Measurements from ENCODE around the gene ALK.

ALK gene

DNA sequence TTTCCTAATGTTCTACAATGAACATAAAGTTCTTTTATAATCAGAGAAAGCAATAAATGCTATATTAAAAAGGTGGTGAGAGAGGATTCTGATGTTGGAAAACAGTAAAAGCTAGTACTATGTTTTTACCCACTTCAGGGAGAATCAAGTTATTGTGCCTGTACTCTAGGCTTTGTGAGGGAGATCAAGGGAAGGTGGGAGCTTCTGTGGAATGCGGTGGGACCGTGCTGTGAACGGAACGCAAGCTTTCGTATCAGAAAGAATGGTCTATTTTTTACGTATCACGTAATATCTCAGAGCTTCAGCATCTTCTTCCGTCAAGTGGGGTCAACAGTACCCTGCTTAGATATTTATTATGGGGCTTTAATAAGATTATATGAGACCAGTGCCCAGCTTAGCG lies 613.0 kb downstream of the ALK start:
- DNase-seq: no peak

DNA sequence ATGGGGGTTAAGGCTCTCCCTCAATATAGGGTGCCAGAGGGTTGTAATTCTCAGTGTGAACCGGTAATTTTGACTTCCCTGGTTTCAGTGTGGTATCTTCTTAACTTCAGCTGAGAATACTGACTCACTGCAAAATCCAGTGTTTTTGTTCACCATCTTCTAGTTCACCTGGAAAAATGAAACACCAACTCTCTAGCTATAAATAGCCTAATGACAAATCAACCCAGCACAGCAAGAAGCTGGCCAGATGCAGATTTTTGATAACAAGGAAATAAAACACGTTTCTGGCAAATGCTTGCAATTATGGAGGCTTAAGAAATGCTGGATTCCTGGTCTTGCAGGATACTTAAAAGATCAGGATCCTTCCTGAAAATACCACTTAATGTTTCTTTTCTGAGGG lies 613.9 kb downstream of the ALK start:
- no peak for DNase-seq

DNA sequence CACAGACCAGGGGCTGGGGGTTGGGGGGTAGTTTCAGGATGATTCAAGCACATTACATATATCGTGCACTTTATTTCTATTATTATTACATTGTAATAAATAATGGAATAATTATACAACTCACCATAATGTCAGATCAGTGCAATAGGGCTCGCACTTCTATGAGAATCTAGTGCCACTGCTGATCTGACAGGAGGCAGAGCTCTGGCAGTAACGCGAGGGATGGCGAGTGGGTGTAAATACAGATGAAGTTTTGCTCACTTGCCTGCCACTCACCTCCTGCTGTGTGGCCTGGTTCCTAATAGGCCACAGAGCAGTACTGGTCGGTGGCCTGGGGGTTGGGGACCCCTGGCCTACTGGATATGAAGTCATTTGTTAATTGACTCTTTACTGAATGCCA lies 615.6 kb downstream of the ALK start:
- DNase-seq: no peak

- DNase-seq: no peak
Measured at GRCh38 chr2:29304399-29305060, 616.9 kb downstream of the ALK start.

DNA sequence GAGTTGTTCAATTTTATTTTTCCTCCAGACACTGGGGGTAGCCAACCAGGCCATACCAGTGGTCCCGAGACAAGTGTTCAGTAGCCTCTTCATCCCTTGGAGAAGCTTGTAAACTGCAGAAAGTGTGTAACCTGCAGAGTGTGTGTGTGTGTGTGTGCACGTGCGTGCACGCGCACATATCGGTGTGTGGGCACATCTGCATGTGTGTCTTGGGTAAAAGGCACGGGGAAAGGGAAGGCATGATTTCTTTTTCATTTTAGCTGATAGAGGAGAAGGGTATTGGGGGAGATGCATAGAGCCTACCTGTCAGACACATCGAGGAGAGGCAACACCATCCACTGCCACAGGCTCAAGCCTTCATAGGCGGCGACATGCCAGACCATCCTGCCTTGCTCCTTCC lies 624.8 kb downstream of the ALK start:
- DNase-seq: no peak

- no peak for DNase-seq
Measured at GRCh38 chr2:29295845-29296244, 625.5 kb downstream of the ALK start.

DNA sequence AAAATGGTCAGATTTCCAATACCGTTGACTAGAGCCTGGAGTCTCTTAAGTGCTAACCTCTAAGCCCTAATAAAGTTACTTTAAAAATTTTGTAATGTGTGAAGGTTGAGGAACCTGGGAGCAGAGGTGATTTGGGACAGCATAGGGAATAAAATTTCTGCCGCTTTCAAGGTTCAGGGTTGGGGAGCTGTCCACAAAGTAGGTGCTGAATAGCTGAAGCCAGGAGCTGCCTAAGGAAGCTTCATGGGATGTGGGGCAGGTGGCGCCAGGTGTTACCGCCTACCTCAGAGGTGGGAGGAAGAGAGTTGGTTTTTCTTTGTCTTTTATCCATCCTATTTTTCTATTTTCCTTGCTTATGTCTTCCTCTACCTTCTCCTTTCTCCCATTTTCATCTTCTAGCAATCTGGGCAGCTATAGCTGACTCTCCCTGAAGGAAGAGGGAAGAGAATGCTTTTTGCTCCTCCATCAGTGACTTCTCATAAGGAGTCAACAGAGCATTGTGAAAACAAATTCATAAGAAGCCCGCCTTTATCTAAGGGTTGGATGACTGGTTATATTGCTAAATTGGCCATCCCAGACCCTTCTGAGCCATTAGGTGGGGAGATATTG lies 627.5 kb downstream of the ALK start:
- no peak for DNase-seq

DNA sequence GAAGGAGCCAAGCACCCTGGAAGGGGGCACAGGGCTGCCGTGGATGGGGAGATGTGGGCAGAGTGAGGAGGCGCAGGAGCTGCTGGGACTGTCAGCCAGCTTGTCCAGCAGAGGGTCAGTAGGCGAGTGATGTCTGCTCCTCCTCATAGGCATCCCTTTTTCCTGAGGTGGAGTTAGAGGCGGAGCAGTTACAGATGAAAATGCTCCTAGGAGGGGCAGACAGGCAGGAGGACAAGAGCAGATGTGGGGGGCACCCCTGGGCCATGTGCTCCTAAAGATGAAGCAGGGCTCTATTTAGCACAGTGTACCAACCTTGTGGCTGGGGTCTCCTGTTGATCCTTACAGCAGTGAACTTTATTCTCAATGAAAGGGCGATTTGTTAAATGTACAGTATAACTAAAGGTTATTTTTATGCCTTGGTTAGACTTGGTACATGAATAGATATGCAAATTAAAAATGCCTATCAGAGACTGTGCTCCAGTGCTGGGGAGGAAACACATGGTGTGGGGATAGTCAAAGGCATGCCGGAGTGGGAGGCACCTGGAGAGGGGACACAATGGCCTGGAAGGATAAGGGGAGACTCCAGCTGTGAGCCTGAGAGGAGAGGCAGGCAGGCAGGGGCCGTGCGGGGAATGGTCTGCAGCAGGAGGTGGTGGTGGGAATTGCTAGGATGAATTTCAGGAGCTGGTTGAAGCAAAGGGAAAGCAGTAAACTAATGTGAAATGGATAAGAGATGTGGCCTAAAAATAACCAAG lies 630.9 kb downstream of the ALK start:
- no peak for DNase-seq

DNA sequence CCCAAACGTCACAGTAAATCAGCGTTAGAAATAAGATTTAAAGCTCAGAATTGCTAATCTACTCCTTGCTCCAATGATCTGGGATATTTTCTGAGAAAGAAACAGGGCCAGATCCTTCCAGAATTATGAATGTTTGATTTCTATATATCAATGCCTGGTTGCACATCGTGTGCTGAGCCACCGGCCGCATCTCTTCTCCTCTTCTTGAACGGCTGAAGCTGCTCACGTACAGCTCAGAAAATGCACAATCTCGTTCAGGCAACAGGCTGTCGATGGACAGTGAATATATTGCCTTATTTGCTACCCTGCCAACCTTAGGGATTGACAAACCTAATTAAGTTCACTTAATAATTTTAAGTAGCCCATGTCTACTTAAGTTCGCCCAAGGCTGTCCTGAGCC lies 636.7 kb downstream of the ALK start:
- no peak for DNase-seq

GRCh38 chr2:29281916-29282247 lies 639.5 kb downstream of the ALK start:
- no peak for DNase-seq

- no peak for DNase-seq
Measured at GRCh38 chr2:29281086-29281915, 640.1 kb downstream of the ALK start.

DNA sequence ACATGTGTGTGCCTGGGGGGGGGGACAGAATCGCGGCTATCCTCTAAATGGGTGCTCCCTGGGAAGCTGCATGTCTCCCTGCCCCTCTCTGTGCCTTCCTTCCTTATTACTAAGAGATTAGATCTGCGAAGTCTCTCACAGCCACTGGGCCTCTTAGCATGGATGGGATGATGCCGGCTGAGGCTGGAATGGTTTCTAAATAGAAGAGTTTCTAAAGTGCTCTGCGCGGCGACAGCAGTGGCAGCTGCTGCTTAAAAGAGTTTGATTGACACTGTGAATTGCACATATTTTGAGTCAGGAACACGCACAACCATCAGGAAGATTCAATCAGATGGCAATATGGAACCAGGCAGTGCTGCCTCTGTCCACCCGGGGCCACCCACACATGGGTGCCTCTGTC lies 642.4 kb downstream of the ALK start:
- no peak for DNase-seq

GRCh38 chr2:29276151-29276550 lies 645.2 kb downstream of the ALK start:
- DNase-seq: no peak

GRCh38 chr2:29275186-29275585 lies 646.2 kb downstream of the ALK start:
- no peak for DNase-seq

GRCh38 chr2:29273685-29274611 lies 647.4 kb downstream of the ALK start:
- DNase-seq: no peak

DNA sequence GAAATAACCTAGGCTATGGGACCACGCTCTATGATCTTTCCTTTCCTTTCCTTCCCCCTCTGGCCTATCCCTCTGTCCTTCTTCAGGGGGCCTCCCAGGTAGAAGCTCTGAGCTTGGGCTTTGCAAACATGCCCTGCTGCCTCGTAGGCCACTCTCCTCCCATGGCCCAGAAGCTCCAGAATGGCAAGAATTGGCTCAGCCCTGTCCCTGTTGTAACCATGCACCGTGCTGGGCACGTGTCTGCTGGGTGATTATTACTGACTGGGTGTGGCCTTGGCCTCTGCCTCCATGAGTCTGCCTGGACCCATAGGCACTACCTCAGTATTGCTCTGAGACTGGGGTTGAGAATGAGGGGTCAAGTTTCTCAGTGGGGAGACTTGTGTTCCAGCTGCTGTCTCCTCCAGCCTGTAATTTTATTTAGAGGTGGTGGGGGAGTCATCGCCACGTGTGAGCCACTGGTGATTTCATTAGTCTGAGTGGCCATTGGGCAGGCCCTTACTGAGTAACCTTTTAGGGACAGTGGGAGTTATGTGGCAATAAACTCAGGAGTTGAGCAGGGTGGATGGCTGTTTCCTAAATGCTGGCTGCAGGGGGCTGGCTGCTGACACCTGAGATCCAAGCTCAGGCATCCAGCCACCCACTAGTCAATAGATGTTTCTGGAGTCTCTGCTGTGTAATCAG lies 648.2 kb downstream of the ALK start:
- DNase-seq: no peak

- DNase-seq: no peak
Measured at GRCh38 chr2:29272311-29272710, 649.1 kb downstream of the ALK start.

DNA sequence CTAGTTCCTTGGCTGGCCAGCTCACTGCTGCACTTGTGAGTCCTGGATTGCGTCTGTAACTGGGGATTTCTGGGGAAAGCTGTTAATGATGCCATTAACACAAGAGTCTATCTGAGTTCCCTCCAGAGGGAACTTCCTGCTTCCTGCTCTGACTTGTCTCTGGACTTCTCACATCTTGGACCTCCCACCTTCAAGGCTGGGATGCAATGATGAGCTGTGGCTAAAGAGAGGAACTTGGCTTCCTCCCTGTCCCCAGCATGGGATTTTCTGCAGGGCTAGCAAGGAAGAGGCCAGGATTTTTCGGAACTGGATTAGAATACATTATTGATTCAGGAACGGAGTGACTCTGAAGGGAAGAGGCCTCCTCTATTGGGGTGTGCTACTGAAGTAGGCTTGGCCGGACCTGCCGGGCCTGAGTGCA lies 650.7 kb downstream of the ALK start:
- no peak for DNase-seq

- no peak for DNase-seq
Measured at GRCh38 chr2:29269765-29270109, 651.6 kb downstream of the ALK start.

DNA sequence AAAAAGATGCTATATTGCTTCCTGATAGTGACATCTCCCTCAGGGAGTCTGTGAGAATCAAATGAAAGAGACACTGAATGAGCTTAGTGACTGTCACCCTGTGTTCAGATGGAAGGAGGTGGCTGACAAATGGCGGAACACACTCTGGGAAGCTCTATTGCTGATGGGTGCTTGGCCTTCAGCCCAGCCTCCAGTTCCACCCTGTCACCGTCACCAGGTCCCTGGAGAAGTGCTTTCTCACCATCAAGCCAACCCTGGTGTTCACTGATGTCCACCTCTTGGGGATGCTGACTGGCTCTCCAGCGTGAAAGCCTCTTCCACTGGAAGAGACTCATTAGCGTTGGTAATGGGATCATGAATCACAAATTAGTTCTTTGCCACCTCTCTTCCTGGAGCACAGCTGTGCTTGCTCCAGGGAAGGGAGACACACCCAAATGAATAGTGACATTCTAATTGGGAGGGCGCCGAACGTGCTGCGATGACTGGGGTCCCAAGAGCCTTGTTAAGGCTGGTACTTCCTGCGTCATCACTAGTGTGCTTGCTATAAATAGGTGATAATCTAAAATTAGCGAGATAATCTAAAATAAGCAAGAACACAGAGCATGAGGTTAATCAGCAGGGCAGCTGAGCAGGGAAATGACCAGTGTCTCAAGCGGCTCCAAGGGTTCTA lies 652.2 kb downstream of the ALK start:
- no peak for DNase-seq

DNA sequence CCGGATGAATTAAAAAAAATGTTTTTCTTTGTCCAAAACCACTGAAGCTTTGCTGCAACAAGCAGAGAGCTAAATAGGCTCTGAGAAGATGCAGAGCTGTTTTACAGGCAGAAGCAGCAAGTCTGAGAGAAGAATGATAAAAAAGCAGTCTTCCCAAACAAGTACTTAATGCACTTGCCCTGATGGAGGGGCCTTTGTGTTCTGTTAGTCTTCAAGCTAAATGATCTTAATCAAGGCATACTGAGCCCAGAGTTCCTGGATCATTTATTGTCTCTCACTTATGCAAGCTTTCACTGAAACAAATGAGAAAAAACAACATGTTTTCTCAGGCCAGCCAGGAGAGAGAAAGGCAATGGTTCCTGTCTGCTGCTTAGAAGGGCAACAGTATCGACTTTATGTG lies 653.7 kb downstream of the ALK start:
- DNase-seq: no peak

All from activated CD4-positive, CD25-positive, alpha-beta regulatory T cell treated with anti-CD3 and anti-CD28 coated beads, Interleukin-2, amount 50 U/mL, for 72 hours (primary cell).